Stomach (tissue), 4 donors: ENCODE results near the gene LRRC4C.

Source experiments
- EP300 ChIP-seq: sonication (generic); formaldehyde crosslinking; IDR thresholded peaks from one replicate; pipeline ENCODE4 v1.6.1; 2017; ENCODE audit warnings: antibody characterized with exemption
- POLR2AphosphoS5 ChIP-seq, 3 donors: sonication (generic); formaldehyde crosslinking; IDR thresholded peaks; one replicate each; pipeline ENCODE4 v1.6.1; 2016; ENCODE audit warnings: antibody characterized with exemption in 3 of 3
- TF ChIP-seq, protein P1 (sequence below), 7 experiments: fragments of 450-650 bp in 4 of 7; fragments of 200-600 bp in 3 of 7; sonication (generic) in 3 of 7; IDR thresholded peaks; one replicate each; pipeline ENCODE4 v1.5.1; 2016 to 2019; ENCODE audit warnings: antibody characterized with exemption in 7 of 7, control low read depth in 2 of 7, mild to moderate bottlenecking in 1 of 7

GRCh38 chr11:40130427-40130826 is 1329.0 kb downstream of the LRRC4C start:
- TF ChIP-seq, protein P1, sequence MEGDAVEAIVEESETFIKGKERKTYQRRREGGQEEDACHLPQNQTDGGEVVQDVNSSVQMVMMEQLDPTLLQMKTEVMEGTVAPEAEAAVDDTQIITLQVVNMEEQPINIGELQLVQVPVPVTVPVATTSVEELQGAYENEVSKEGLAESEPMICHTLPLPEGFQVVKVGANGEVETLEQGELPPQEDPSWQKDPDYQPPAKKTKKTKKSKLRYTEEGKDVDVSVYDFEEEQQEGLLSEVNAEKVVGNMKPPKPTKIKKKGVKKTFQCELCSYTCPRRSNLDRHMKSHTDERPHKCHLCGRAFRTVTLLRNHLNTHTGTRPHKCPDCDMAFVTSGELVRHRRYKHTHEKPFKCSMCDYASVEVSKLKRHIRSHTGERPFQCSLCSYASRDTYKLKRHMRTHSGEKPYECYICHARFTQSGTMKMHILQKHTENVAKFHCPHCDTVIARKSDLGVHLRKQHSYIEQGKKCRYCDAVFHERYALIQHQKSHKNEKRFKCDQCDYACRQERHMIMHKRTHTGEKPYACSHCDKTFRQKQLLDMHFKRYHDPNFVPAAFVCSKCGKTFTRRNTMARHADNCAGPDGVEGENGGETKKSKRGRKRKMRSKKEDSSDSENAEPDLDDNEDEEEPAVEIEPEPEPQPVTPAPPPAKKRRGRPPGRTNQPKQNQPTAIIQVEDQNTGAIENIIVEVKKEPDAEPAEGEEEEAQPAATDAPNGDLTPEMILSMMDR (IDR thresholded peaks at IDR 0.05): no peak
- TF ChIP-seq POLR2AphosphoS5 (IDR thresholded peaks at IDR 0.05) (no peak), EP300 (no peak)
